ENCODE measurements around the gene PRAMEF5.
"Not testable (repeated sequence)": the region's sequence is repeated elsewhere in the genome, so short reads cannot be mapped to it uniquely, and the experiment has no call there.

The PRAMEF5 gene

GRCh38 chr1:13297216-13297931 lies 43.4 kb downstream of the PRAMEF5 start:
- not testable (repeated sequence) for H3K27me3 Mint-ChIP-seq; H3K9me3 Mint-ChIP-seq; DNase-seq (ENCODE audit: low spot score in 2 of 2); H3K27ac Mint-ChIP-seq (ENCODE audit: low read depth); H3K4me1 Mint-ChIP-seq; ATAC-seq (replicated peaks; ENCODE audit: extremely low read depth, poor library complexity, severe bottlenecking); H3K4me3 Mint-ChIP-seq; H3K36me3 Mint-ChIP-seq (ENCODE audit: insufficient read depth)

- DNase-seq (ENCODE audit: low spot score in 2 of 2); H3K4me3 Mint-ChIP-seq; H3K9me3 Mint-ChIP-seq; H3K27me3 Mint-ChIP-seq; H3K36me3 Mint-ChIP-seq (ENCODE audit: insufficient read depth); ATAC-seq (replicated peaks; ENCODE audit: extremely low read depth, poor library complexity, severe bottlenecking); H3K4me1 Mint-ChIP-seq; H3K27ac Mint-ChIP-seq (ENCODE audit: low read depth): not testable (repeated sequence)
Measured at GRCh38 chr1:13298699-13299098, 44.7 kb downstream of the PRAMEF5 start.

- not testable (repeated sequence) for DNase-seq (ENCODE audit: low spot score in 2 of 2); H3K36me3 Mint-ChIP-seq (ENCODE audit: insufficient read depth); H3K27ac Mint-ChIP-seq (ENCODE audit: low read depth); ATAC-seq (replicated peaks; ENCODE audit: extremely low read depth, poor library complexity, severe bottlenecking); H3K4me3 Mint-ChIP-seq; H3K9me3 Mint-ChIP-seq; H3K27me3 Mint-ChIP-seq; H3K4me1 Mint-ChIP-seq
Measured at GRCh38 chr1:13302197-13302596, 48.2 kb downstream of the PRAMEF5 start.

GRCh38 chr1:13303239-13303638 lies 49.2 kb downstream of the PRAMEF5 start, which contains the start of gene PRAMEF33:
TSS of gene PRAMEF33 (plus strand) at chr1:13303539. CDS start at chr1:13305955, 2,416 bp downstream.
- not testable (repeated sequence) for H3K27me3 Mint-ChIP-seq

More at GRCh38 chr1:13303239-13303638, 49.2 kb downstream of the PRAMEF5 start, which contains the start of gene PRAMEF33:
- DNase-seq (ENCODE audit: low spot score in 2 of 2); H3K27ac Mint-ChIP-seq (ENCODE audit: low read depth); H3K36me3 Mint-ChIP-seq (ENCODE audit: insufficient read depth); H3K9me3 Mint-ChIP-seq; ATAC-seq (replicated peaks; ENCODE audit: extremely low read depth, poor library complexity, severe bottlenecking); H3K4me1 Mint-ChIP-seq; H3K4me3 Mint-ChIP-seq: not testable (repeated sequence)
